ENCODE results near the gene ST6GAL1. TPM values are rescaled to one million over a fixed set of nuclear protein-coding genes. Genes with fewer than 3 reads are reported as not detected.

Gene ST6GAL1
- total RNA-seq, 1 donor from 2014 or later = 33.8 TPM

GRCh38 chr3:186915806-186916796 is 14.2 kb upstream of the ST6GAL1 start:
- FAIRE-seq (no peak), DNase-seq (ENCODE audit: low spot score in 2 of 2) (no peak)

GRCh38 chr3:186917512-186918312 is 12.6 kb upstream of the ST6GAL1 start:
- DNase-seq (ENCODE audit: low spot score in 2 of 2) = no peak

GRCh38 chr3:186920301-186920700 is 10.0 kb upstream of the ST6GAL1 start:
- DNase-seq (ENCODE audit: low spot score in 2 of 2) (no peak), FAIRE-seq (no peak)

More at GRCh38 chr3:186917512-186918312, 12.6 kb upstream of the ST6GAL1 start:
- no peak for FAIRE-seq

GRCh38 chr3:186920796-186921195 is 9.5 kb upstream of the ST6GAL1 start:
- DNase-seq (ENCODE audit: low spot score in 2 of 2) = no peak

GRCh38 chr3:186921578-186921977 is 8.7 kb upstream of the ST6GAL1 start:
- FAIRE-seq (no peak), DNase-seq (ENCODE audit: low spot score in 2 of 2) (no peak)

More at GRCh38 chr3:186920796-186921195, 9.5 kb upstream of the ST6GAL1 start:
- no peak for FAIRE-seq

- FAIRE-seq (no peak), DNase-seq (ENCODE audit: low spot score in 2 of 2) (no peak)
Measured at GRCh38 chr3:186922224-186922623, 8.1 kb upstream of the ST6GAL1 start.

GRCh38 chr3:186922790-186923189 is 7.5 kb upstream of the ST6GAL1 start:
- DNase-seq (ENCODE audit: low spot score in 2 of 2) = no peak
- FAIRE-seq = no peak

GRCh38 chr3:186923241-186923640 is 7.1 kb upstream of the ST6GAL1 start:
- no peak for FAIRE-seq
- DNase-seq (ENCODE audit: low spot score in 2 of 2) = no peak

GRCh38 chr3:186925826-186926225 is 4.5 kb upstream of the ST6GAL1 start:
- FAIRE-seq (no peak), DNase-seq (ENCODE audit: low spot score in 2 of 2) (no peak)

- DNase-seq (ENCODE audit: low spot score in 2 of 2) = no peak
- no peak for FAIRE-seq
Measured at GRCh38 chr3:186929186-186929585, 1.1 kb upstream of the ST6GAL1 start.

GRCh38 chr3:186929685-186930084 is 641 bp upstream of the ST6GAL1 start:
- no peak for FAIRE-seq
- no peak for DNase-seq (ENCODE audit: low spot score in 2 of 2)

GRCh38 chr3:186930641-186931531 is 560 bp downstream of the ST6GAL1 start:
- FAIRE-seq (no peak), DNase-seq (ENCODE audit: low spot score in 2 of 2) (peak in 1 of 2 donors; percentile 39)

GRCh38 chr3:186931532-186932280 is 1.4 kb downstream of the ST6GAL1 start:
- DNase-seq (ENCODE audit: low spot score in 2 of 2) (no peak), FAIRE-seq (no peak)

- no peak for FAIRE-seq
- DNase-seq (ENCODE audit: low spot score in 2 of 2) = no peak
Measured at GRCh38 chr3:186932281-186933181, 2.2 kb downstream of the ST6GAL1 start.

- FAIRE-seq = no peak
- no peak for DNase-seq (ENCODE audit: low spot score in 2 of 2)
Measured at GRCh38 chr3:186933816-186934215, 3.5 kb downstream of the ST6GAL1 start.

- no peak for DNase-seq (ENCODE audit: low spot score in 2 of 2)
- FAIRE-seq = no peak
Measured at GRCh38 chr3:186935133-186935532, 4.8 kb downstream of the ST6GAL1 start.

GRCh38 chr3:186937017-186937875 is 6.9 kb downstream of the ST6GAL1 start:
- DNase-seq (ENCODE audit: low spot score in 2 of 2) (no peak), FAIRE-seq (no peak)

Measured in frontal cortex (tissue), 4 donors.